T-cell (primary cell): ENCODE results near the gene FBXO34. TPM values are rescaled to one million over a fixed set of nuclear protein-coding genes. Genes with fewer than 3 reads are reported as not detected.

ENCODE experiments used
- ATAC-seq, 4 experiments: fragments of 200-7000 bp in 3 of 4; fragments of 150-1000 bp in 1 of 4; cut with Tn5 transposase; replicated peaks in 1 of 4; 1 replicate in 3 of 4; 2 replicates in 1 of 4; pipeline ENCODE4 v1.10.0; 2021; ENCODE audit warnings: moderate library complexity in 3 of 4, mild to moderate bottlenecking in 2 of 4, moderate number of reproducible peaks in 1 of 4
- CTCF ChIA-PET, 2 donors: fragments of 300-600 bp; sonication (Branson Sonifier 250); formaldehyde crosslinking; loops; one replicate each; lab custom pipeline; 2022; ENCODE audit warnings: antibody characterized with exemption in 2 of 2; lab: Charles Lee
- POLR2A ChIA-PET, 2 donors: fragments of 300-600 bp; sonication (Branson Sonifier 250); formaldehyde crosslinking; loops; one replicate each; lab custom pipeline; 2022; ENCODE audit warnings: antibody characterized with exemption in 2 of 2; lab: Charles Lee
- DNase-seq, 35 experiments: peaks; one replicate each; pipeline versions ENCODE4 v3.0.0 to v3.0.0-alpha.2; 2013 to 2023
- H3K27ac ChIP-seq: one replicate; pipeline ENCODE4 v1.5.1; 2013; ENCODE audit warnings: low read length
- H3K27me3 ChIP-seq, 2 experiments: replicated peaks in 1 of 2; 1 replicate in 1 of 2; 2 replicates in 1 of 2; pipeline versions ENCODE4 v1.6.1 to v1.7.0; 2013; ENCODE audit warnings: low read length in 1 of 2, mixed read lengths in 1 of 2; ENCODE audit not compliant: control insufficient read depth in 2 of 2, insufficient read depth in 2 of 2; ENCODE audit errors: extremely low read depth in 1 of 2
- H3K36me3 ChIP-seq, 2 donors: 1 replicate in 1 of 2; 2 replicates in 1 of 2; pipeline versions ENCODE4 v1.6.1 to v1.7.0; 2013; ENCODE audit warnings: low read length in 1 of 2; ENCODE audit not compliant: control insufficient read depth in 2 of 2, insufficient read depth in 1 of 2; ENCODE audit errors: extremely low read depth in 1 of 2
- H3K4me1 ChIP-seq, 2 experiments: 1 replicate in 1 of 2; 2 replicates in 1 of 2; pipeline versions ENCODE4 v1.6.1 to v1.7.0; 2013; ENCODE audit warnings: low read length in 2 of 2, mixed read lengths in 1 of 2; ENCODE audit not compliant: insufficient read depth in 2 of 2, control insufficient read depth in 1 of 2; ENCODE audit errors: extremely low read depth in 1 of 2
- H3K4me3 ChIP-seq, 2 donors: 1 replicate in 1 of 2; 2 replicates in 1 of 2; pipeline versions ENCODE4 v1.5.1 to v1.7.0; 2013; ENCODE audit warnings: mild to moderate bottlenecking in 2 of 2, low read length in 1 of 2, moderate library complexity in 1 of 2; ENCODE audit not compliant: control insufficient read depth in 1 of 2; ENCODE audit errors: extremely low read depth in 1 of 2
- H3K9me3 ChIP-seq: 2 replicates; pipeline ENCODE4 v1.7.0; 2013
- H3K27ac Mint-ChIP-seq, 2 donors: one replicate each; pipeline ENCODE4 v1.8.0; 2020 to 2021; ENCODE audit warnings: mild to moderate bottlenecking in 2 of 2, mixed read lengths in 2 of 2
- H3K27me3 Mint-ChIP-seq, 2 donors: one replicate each; pipeline ENCODE4 v1.8.0; 2021 to 2022; ENCODE audit warnings: mixed read lengths in 2 of 2
- H3K36me3 Mint-ChIP-seq: one replicate; pipeline ENCODE4 v1.8.0; 2021; ENCODE audit warnings: mixed read lengths
- H3K4me1 Mint-ChIP-seq, 3 donors: one replicate each; pipeline ENCODE4 v1.8.0; 2020 to 2022; ENCODE audit warnings: mixed read lengths in 3 of 3, mild to moderate bottlenecking in 1 of 3
- H3K4me3 Mint-ChIP-seq, 3 donors: one replicate each; pipeline ENCODE4 v1.8.0; 2020 to 2022; ENCODE audit warnings: mild to moderate bottlenecking in 3 of 3, mixed read lengths in 3 of 3, moderate library complexity in 3 of 3
- H3K9me3 Mint-ChIP-seq, 3 donors: one replicate each; pipeline ENCODE4 v1.8.0; 2020 to 2022; ENCODE audit warnings: mixed read lengths in 3 of 3
- WGBS: methylation state at CpG from one replicate; pipeline ENCODE4 v1.1.5; 2013; ENCODE audit warnings: missing lambda C conversion rate; ENCODE audit not compliant: insufficient coverage; 5-methylcytosine and 5-hydroxymethylcytosine counted together
- total RNA-seq, 35 experiments: library from RNA in 6 of 35; stranded (reverse) in 6 of 35; fragments of 120-200 nt in 1 of 35; gene quantifications; one replicate each; pipeline versions ENCODE4 v1.2.1 to v1.2.4 and lab custom pipeline; 2013 to 2026

The FBXO34 gene
- total RNA-seq, 5 donors from 2014 or later (not counting 1 experiment from before 2014, with no cell fraction given): 22.1 to 36.9 (median 28.7) TPM

DNA sequence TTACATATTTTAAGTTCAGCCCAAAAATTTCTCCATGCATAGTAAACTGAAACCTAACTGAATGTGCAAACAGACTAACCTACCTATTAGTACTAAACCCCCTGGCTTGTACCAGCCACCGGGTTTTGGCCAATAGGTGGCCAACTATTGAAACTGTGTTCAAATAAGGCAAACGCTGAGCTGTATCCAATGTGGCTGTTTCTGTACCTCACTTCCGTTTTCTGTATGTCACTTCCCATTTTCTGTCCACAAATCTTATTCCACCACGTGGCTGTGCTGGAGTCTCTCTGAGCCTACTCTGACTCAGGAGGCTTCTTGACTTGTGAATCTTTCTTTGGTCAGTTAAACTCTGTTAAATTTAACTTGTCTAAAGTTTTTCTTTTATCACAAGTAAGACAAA lies 6.0 kb upstream of the FBXO34 start:
- DNase-seq (peak in 3 of 35 experiments; percentile 4 to 19 (median 16)), ATAC-seq (no peak)
- Histone ChIP-seq H3K36me3 (no peaks in the 10 kb centered on the region), H3K4me1 (no peaks in the 10 kb centered on the region), H3K27me3 (no peaks in the 10 kb centered on the region), H3K4me3 (no peak overlapping the region), H3K27ac (no peak overlapping the region), H3K9me3 (no peaks in the 10 kb centered on the region)
- Mint-ChIP-seq H3K27ac (no peak overlapping the region), H3K4me1 (no peaks in the 10 kb centered on the region), H3K4me3 (no peak overlapping the region), H3K36me3 (no peaks in the 10 kb centered on the region), H3K9me3 (no peaks in the 10 kb centered on the region), H3K27me3 (no peaks in the 10 kb centered on the region)
- WGBS: 61% methylated on average over 2 of the region's 4 CpGs
- POLR2A ChIA-PET: interaction anchor here in 1 of 2 donors (0.6 kb wide), 1 partner anchor 44 kb away, joined by 3 read pairs; no protein-coding TSS in a partner anchor
- CTCF ChIA-PET: interaction anchor here in 1 of 2 donors (0.7 to 1.5 kb wide), 2 partner anchors 52 to 54 kb away, joined by 3 read pairs; no protein-coding TSS in a partner anchor

GRCh38 chr14:55267820-55268219 lies 3.4 kb upstream of the FBXO34 start:
- H3K27me3 ChIP-seq: no peaks in the 10 kb centered on the region
- H3K27ac Mint-ChIP-seq: no peak overlapping the region
- H3K9me3 ChIP-seq: no peaks in the 10 kb centered on the region
- no peak for ATAC-seq
- no peak overlapping the region for H3K4me3 ChIP-seq
- ChIA-PET POLR2A (interaction anchor here in 1 of 2 donors (0.7 kb wide), 1 partner anchor 314 kb away, joined by 3 read pairs; no protein-coding TSS in a partner anchor), CTCF (interaction anchor here (0.9 to 2.4 kb wide), 5 partner anchors 42 to 87 kb away, joined by 4 to 13 read pairs (median 4); no protein-coding TSS in a partner anchor)
- H3K36me3 ChIP-seq: no peaks in the 10 kb centered on the region
- H3K27me3 Mint-ChIP-seq: no peaks in the 10 kb centered on the region
- DNase-seq: no peak
- H3K4me3 Mint-ChIP-seq: no peak overlapping the region
- peaks cover 12 to 14% (median 12%) of the 10 kb centered on the region in 3 donors for H3K4me1 Mint-ChIP-seq
- H3K27ac ChIP-seq: no peak overlapping the region
- no peaks in the 10 kb centered on the region for H3K9me3 Mint-ChIP-seq
- no CpG with 5 or more reads among the region's 3 CpGs for WGBS
- H3K36me3 Mint-ChIP-seq: no peaks in the 10 kb centered on the region
- peaks cover 4% of the 10 kb centered on the region in 2 experiments for H3K4me1 ChIP-seq

GRCh38 chr14:55271572-55272298 lies 514 bp downstream of the FBXO34 start:
- peaks cover 46 to 49% (median 47%) of the 10 kb centered on the region in 3 donors for H3K4me1 Mint-ChIP-seq
- peak overlapping the region; percentile 71 to 97 for H3K4me3 ChIP-seq
- H3K27ac ChIP-seq: peak overlapping the region; percentile 78
- H3K27ac Mint-ChIP-seq: peak overlapping the region; percentile 78 to 86
- no peaks in the 10 kb centered on the region for H3K36me3 ChIP-seq
- H3K36me3 Mint-ChIP-seq: no peaks in the 10 kb centered on the region
- ATAC-seq: peak; percentile 9 to 58 (median 49)
- no peaks in the 10 kb centered on the region for H3K9me3 Mint-ChIP-seq
- DNase-seq: peak in 34 of 35 experiments; percentile 17 to 70 (median 39)
- ChIA-PET CTCF (interaction anchor here (0.5 to 5.1 kb wide), 19 partner anchors 8 to 296 kb away, joined by 3 to 85 read pairs (median 5); no protein-coding TSS in a partner anchor), POLR2A (interaction anchor here (0.5 to 1.4 kb wide), 11 partner anchors 17 to 744 kb away, joined by 3 to 10 read pairs (median 3); no protein-coding TSS in a partner anchor)
- peaks cover 4 to 8% of the 10 kb centered on the region in 2 experiments for H3K4me1 ChIP-seq
- H3K27me3 ChIP-seq: no peaks in the 10 kb centered on the region
- under 1% methylated on average over 67 of the region's 80 CpGs for WGBS
- no peaks in the 10 kb centered on the region for H3K9me3 ChIP-seq
- H3K4me3 Mint-ChIP-seq: peak overlapping the region; percentile 86 to 92 (median 88)
- no peaks in the 10 kb centered on the region for H3K27me3 Mint-ChIP-seq

GRCh38 chr14:55272387-55272786 lies 1.2 kb downstream of the FBXO34 start:
- peaks cover 52 to 55% (median 54%) of the 10 kb centered on the region in 3 donors for H3K4me1 Mint-ChIP-seq
- ATAC-seq (no peak), DNase-seq (no peak)
- Histone ChIP-seq H3K9me3 (no peaks in the 10 kb centered on the region), H3K36me3 (no peaks in the 10 kb centered on the region), H3K27me3 (no peaks in the 10 kb centered on the region), H3K27ac (peak overlapping the region; percentile 78), H3K4me1 (peaks cover 7 to 14% of the 10 kb centered on the region in 2 experiments), H3K4me3 (peak overlapping the region; percentile 71 to 97)
- H3K36me3 Mint-ChIP-seq: no peaks in the 10 kb centered on the region
- WGBS: 14% methylated on average over 1 of the region's 1 CpG
- no peaks in the 10 kb centered on the region for H3K9me3 Mint-ChIP-seq
- H3K27ac Mint-ChIP-seq: peak overlapping the region; percentile 78 to 86
- POLR2A ChIA-PET: interaction anchor here (0.5 to 1.4 kb wide), 10 partner anchors 9 to 205 kb away, joined by 3 to 10 read pairs (median 3); no protein-coding TSS in a partner anchor
- H3K4me3 Mint-ChIP-seq: peak overlapping the region; percentile 86 to 92 (median 88)
- CTCF ChIA-PET: interaction anchor here (0.6 to 5.1 kb wide), 16 partner anchors 9 to 231 kb away, joined by 3 to 85 read pairs (median 5); no protein-coding TSS in a partner anchor
- H3K27me3 Mint-ChIP-seq: no peaks in the 10 kb centered on the region

GRCh38 chr14:55272922-55273321 lies 1.7 kb downstream of the FBXO34 start:
- H3K27me3 Mint-ChIP-seq: no peaks in the 10 kb centered on the region
- POLR2A ChIA-PET: interaction anchor here (0.5 to 1.4 kb wide), 3 partner anchors 9 to 81 kb away, joined by 3 to 8 read pairs (median 3); no protein-coding TSS in a partner anchor
- H3K4me1 Mint-ChIP-seq: peaks cover 57 to 61% (median 59%) of the 10 kb centered on the region in 3 donors
- H3K9me3 Mint-ChIP-seq: no peaks in the 10 kb centered on the region
- H3K36me3 Mint-ChIP-seq: no peaks in the 10 kb centered on the region
- peak overlapping the region; percentile 9 to 78 for H3K27ac Mint-ChIP-seq
- H3K4me1 ChIP-seq: peaks cover 11 to 17% of the 10 kb centered on the region in 2 experiments
- ATAC-seq (no peak), DNase-seq (no peak)
- no CpG with 5 or more reads among the region's 2 CpGs for WGBS
- peak overlapping the region; percentile 86 to 92 (median 88) for H3K4me3 Mint-ChIP-seq
- CTCF ChIA-PET: interaction anchor here (0.6 to 5.1 kb wide), 10 partner anchors 12 to 231 kb away, joined by 3 to 85 read pairs (median 6); no protein-coding TSS in a partner anchor
- no peaks in the 10 kb centered on the region for H3K9me3 ChIP-seq
- H3K27ac ChIP-seq: no peak overlapping the region
- H3K27me3 ChIP-seq: no peaks in the 10 kb centered on the region
- no peaks in the 10 kb centered on the region for H3K36me3 ChIP-seq
- no peak overlapping the region for H3K4me3 ChIP-seq

DNA sequence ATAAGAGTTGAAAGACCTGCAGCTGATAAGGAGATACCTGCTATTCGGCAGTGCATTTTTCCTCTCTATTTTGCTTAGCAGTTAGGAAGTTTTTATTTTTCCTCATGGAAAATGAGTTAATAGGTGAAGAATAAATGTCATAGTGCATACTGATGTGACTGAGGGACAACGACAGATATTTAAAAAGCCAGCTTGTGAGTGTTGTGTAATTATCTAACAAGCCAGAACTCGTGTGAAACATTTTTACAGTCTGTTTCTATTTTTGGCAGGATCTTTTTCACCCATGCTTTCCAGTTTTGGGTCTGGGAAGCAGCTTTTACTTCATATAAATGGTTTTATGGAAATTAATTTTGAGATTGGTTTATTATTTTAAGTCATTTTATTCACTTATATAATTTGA lies 2.9 kb downstream of the FBXO34 start:
- Histone ChIP-seq H3K4me3 (no peak overlapping the region), H3K36me3 (no peaks in the 10 kb centered on the region), H3K4me1 (peaks cover 14 to 21% of the 10 kb centered on the region in 2 experiments), H3K27ac (no peak overlapping the region), H3K27me3 (no peaks in the 10 kb centered on the region), H3K9me3 (no peaks in the 10 kb centered on the region)
- Mint-ChIP-seq H3K27me3 (no peaks in the 10 kb centered on the region), H3K9me3 (no peaks in the 10 kb centered on the region), H3K4me1 (peaks cover 63 to 68% (median 68%) of the 10 kb centered on the region in 3 donors), H3K36me3 (no peaks in the 10 kb centered on the region), H3K4me3 (no peak overlapping the region), H3K27ac (no peak overlapping the region)
- POLR2A ChIA-PET: interaction anchor here in 1 of 2 donors (0.6 kb wide), 1 partner anchor 62 kb away, joined by 4 read pairs; no protein-coding TSS in a partner anchor
- WGBS: 80% methylated on average over 2 of the region's 3 CpGs
- DNase-seq (no peak), ATAC-seq (no peak)
- CTCF ChIA-PET: interaction anchor here (0.6 to 1.8 kb wide), 5 partner anchors 57 to 242 kb away, joined by 3 to 9 read pairs (median 4); no protein-coding TSS in a partner anchor
